IPS-NIHi11 (cell line): Measurements from ENCODE around the gene MAEL.

Source experiments
- DNase-seq: peaks from one replicate; pipeline ENCODE4 v3.0.0; 2012; ENCODE audit warnings: mixed read lengths, low spot score

The MAEL gene

GRCh38 chr1:167056529-167057231 is 67.6 kb downstream of the MAEL start:
- DNase-seq = no peak

GRCh38 chr1:167057241-167057688 is 68.2 kb downstream of the MAEL start:
- DNase-seq = peak; percentile 52

GRCh38 chr1:167059045-167059808 is 70.1 kb downstream of the MAEL start:
- peak; percentile 72 for DNase-seq

- no peak for DNase-seq
These were observed 70.7 kb downstream of the MAEL start for GRCh38 chr1:167059809-167060107.

GRCh38 chr1:167060141-167061072 is 71.3 kb downstream of the MAEL start:
- DNase-seq = no peak

- DNase-seq = no peak
These were observed 72.0 kb downstream of the MAEL start for GRCh38 chr1:167061073-167061464.

GRCh38 chr1:167064621-167065020 is 75.5 kb downstream of the MAEL start:
- DNase-seq = no peak

GRCh38 chr1:167065471-167065870 is 76.4 kb downstream of the MAEL start:
- no peak for DNase-seq

GRCh38 chr1:167066333-167067122 is 77.4 kb downstream of the MAEL start:
- peak; percentile 93 for DNase-seq

GRCh38 chr1:167067904-167068303 is 78.8 kb downstream of the MAEL start:
- DNase-seq = no peak

- no peak for DNase-seq
These were observed 79.7 kb downstream of the MAEL start for GRCh38 chr1:167068761-167069160.

GRCh38 chr1:167071286-167071685 is 82.2 kb downstream of the MAEL start:
- DNase-seq = no peak
